NAMALWA (cell line): Measurements from ENCODE around the gene CRIP2.

Source experiments
- DNase-seq: peaks from one replicate; pipeline ENCODE4 v3.0.0-alpha.2; 2015; ENCODE audit warnings: low spot score

The CRIP2 gene

DNA sequence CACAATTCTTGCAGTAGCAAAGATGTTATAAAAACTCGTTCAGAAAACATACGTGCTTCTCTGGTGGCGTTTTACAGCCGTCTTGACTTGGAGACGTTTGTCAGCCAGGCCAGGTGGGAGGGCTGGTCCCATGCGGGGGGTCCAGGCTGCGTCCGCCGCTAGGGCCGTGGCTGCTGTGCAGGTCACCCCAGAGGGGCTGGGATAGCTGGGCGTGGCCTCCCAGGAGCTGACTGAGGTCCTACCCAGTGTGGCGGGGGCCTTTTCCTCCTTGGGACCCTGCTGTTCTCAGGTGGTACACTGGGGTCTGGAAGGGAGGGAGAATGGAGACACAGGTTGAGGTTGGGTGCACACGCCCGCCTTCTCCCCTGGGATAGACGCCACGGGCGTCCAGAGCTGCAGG lies 29.8 kb upstream of the CRIP2 start:
- no peak for DNase-seq

DNA sequence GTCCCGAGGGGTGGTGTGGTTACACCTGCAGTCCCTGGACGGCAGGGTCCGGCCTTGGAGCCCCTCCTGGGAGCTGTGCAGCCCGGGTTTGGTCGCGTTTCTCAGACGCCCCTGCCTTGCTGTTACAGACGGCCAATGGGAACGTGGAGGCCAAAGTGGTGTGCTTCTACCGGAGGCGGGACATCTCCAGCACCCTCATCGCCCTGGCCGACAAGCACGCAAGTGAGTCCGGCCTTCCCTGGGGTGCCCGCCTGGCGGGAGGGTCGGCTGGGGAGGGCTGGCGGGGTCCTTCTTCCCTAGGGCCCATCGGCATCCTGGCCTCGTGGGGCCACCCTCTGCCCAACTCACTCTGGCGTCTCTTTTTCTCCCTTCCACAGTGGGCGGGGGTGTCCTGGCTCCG lies 29.3 kb upstream of the CRIP2 start:
- DNase-seq = no peak

DNA sequence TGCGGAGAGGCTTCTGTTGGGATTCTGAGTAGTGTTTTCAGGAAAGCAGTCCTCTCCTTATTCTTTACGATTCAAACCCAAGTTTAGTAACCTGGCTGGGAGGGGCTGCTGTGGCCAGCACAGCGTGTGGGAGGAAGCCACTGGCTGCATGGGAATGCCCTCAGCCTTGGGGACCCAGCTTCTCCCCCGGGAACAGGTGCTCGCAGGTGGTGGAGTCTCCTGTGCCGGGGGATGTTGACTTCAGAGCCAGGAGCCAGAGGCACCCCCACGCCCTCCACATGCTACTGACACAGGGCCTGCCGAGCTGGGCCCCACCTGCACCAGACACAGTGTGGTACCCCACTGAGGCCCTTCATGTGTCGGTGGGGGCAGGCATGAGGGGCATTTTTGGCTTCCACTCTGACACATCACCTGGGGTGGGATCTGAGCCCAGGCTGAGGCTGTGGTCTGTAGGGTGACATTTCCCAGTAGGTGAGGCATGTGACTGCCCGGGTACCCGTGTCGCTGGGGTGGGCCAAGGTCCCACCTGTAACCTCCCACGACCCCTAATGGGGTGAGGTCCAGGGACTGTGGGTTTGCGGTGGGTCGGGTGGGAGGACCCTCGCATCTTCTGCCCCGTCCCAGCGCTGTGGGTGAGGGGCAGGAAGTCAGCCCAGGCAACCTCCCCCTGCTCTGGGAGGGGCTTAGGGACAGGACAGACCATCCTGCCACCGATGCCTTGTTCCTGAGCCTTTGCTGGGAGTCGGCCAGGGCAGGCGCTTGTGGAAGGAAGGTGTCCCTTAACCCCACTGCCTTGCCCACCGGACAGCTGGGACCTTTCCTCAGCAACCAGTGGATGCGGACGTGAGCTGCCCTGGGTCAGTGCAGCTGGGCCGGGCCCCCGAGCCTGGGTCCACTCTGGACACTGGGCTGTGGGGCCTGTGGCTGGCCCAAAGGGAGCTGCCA lies 28.4 kb upstream of the CRIP2 start:
- no peak for DNase-seq

GRCh38 chr14:105446971-105447370 lies 27.6 kb upstream of the CRIP2 start:
- no peak for DNase-seq

DNA sequence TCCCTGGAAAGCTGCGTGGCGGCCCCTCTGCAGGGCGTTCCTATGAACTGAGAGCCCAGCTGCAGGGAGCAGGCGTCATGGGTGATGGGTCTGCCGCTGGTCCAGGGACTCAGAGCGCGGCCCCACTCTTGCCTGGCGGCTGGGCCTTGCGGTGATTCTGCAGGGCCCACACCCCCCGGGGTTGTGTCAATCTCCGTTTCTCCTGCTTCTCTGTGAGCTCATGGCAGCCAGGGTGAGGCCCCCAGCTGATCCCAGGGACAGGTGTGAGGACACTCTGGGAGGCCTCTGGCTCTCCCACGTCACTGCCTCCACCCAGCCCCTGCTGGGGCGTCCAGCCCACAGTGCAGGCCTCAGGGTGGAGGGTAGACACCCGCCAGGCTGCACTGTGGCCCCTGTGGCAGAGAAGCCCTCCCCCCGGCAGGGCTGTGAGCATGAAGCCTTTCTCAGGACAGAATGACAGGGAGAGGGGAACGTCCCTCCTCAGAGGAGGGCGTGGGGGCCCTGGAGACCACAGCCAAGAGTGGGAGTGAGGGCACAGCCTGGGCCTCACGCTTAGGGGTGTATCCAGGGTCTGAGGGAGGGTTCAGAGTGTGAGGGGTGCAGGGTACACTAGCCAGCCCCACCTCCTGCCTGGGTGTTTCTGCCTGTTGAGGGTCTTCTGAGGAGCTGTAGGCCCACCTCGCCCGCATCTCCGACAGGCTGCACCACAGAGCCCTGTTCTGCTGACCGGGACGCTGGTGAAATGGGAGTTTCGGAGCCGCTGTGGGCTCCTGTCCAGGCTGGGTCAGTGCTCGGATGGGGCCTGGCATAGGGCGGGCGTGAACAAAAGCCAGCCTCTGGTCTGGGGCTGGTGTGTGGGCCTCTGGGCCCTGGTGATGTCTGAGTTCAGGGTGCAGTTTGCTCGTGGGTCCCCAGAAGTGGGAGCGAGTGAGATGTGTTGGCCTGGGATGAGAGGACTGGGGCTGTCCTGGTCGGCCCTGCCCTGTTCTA lies 26.7 kb upstream of the CRIP2 start:
- no peak for DNase-seq

DNA sequence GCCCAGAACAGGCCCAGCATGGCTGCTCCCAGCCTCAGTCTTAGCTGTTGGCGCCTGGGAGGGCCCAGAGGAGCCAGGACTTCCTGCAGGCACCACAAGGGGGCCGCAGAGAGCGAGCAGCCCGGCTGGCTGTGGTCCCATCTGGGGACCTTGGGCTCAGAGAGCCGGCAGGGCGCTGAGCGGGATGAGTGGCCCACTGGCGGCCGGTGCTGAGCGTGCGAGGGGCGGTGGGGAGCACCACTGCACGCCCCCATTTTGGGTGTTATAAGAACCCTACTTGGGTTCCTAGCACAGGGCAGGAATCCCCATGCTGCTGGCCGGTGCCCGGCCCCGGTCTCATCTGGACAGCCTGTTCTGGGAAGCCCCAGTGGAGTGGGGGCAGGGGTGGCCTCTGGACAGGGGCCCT lies 25.9 kb upstream of the CRIP2 start:
- DNase-seq = peak; percentile 62

GRCh38 chr14:105449276-105450122 lies 25.1 kb upstream of the CRIP2 start:
- DNase-seq = no peak

GRCh38 chr14:105450123-105450505 lies 24.5 kb upstream of the CRIP2 start:
- DNase-seq = no peak

DNA sequence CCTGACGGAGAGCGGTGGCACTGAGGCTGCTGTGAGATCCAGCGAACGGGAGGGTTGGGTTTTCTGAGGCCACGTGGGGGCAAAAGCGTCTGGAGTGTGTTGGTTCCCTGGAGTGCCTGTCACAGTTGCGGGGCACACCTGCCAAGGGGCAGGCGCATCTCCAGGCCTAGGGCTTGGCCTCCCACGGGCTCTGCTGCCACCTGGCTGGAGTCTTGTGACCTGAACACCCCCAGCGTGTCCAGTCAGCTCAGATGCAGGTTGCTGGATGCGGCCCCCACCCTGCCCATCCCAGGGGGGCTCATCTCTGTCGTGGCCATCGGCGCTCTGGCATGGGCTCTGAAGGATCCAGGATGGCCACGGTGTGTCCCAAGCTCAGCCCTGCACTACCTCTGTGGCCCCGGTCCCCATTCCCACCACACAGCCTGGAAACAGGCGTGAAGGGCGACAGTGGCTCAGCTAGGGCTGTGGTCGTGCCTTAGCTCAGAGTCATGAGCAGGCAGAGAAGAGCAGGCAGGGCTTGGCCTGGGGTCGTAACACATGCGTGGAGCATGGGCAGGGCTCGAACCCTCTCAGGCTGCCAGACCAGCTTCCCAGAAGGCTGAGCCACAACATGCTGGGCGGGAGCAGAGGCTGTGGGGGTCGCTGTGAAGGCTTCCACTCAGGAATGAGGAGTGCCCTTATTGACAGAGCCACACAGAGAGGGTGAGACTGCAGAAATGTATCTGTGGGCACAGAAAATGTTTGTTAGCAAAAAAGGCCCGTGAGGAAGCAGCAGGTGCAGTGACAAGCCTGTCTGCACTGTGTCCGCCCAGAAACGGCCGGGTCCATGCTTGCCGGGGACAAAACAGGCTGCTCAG lies 23.5 kb upstream of the CRIP2 start:
- DNase-seq = no peak

DNA sequence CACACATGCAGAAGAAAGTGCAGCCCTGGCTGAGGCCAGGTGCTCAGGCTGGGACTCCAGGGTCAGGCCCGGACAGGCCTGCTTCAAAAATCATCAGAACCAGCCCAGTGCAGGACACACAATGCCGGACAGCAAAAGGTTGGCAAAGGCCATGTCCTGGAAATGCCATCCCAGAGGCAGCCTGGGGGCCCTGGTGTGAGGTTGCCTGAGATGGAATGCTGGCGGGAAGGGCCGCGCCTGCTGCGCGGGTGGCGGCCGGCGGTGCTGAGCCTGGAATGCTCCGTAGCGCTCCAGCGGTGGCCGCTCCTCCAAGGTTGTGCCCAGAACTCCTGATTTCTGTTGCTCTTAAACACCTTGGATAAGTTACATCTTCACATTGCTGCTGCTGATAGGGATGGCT lies 21.7 kb upstream of the CRIP2 start:
- no peak for DNase-seq

- DNase-seq = no peak
These were observed 20.8 kb upstream of the CRIP2 start for GRCh38 chr14:105453847-105454246.

- no peak for DNase-seq
These were observed 19.5 kb upstream of the CRIP2 start for GRCh38 chr14:105455086-105455640.

- DNase-seq = no peak
These were observed 18.6 kb upstream of the CRIP2 start for GRCh38 chr14:105455766-105456660.

DNA sequence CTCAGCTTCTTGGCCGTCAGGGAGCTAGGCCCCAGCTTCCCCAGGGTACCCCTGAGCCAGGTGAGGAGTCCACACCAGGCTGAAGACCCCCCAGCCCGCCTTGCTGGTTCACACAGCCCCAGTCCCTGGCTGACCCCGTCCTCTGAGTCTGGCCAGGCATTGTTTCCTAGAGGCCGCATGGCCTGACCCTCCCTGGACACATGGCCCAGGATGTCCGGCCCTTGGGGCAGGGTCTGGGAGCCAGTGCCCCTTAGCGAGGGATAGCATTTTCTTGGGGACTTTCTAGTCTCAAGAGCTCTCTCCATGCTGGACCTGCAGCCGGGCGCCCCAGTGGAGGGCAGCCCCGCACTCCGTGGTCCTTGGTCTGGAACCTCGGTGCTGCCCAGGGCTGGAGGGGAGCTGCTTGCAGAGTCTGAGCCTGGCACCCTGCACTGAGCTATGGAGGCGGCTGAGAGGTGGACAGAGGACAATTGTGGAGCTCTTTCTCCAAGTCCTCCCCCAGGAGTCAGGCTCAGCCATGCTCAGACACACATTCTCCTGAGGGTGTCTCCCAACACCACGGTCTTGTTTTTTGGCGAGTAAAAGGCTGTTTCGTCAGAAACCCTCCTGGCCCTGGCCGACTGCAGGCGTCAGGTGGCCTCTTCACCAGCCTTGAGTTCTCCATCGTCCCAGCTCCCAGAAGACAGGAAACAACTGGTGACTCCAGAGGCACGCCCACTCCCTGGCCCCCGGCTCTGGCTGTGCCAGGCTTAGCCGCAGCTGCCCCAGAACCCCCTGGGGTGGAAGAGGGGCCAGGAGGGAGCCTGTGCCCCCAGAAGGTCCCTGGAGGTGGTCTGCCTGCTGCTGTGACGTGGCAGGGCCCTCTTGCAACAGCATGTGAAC lies 17.6 kb upstream of the CRIP2 start:
- DNase-seq = no peak

- no peak for DNase-seq
These were observed 16.6 kb upstream of the CRIP2 start for GRCh38 chr14:105458010-105458409.

DNA sequence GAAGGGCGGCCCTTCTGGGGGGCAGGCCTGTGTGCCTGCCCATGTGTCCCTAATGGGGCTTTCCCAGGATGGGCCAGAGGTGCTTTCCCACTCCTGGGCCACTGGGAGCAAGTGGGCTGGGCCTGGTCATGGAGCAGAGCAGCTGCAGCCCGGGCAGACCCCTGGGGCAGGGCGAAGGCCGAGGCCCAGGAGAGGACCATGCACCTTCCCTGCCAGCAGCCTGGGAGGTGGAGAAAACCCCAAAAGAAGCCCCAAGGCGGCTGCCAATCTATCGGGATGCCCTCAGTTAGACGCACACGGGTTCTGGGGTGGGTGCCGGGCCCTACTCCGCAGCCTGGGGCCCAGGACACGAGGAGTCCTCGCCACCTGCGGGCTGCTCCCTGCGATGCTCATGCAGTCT lies 16.1 kb upstream of the CRIP2 start:
- DNase-seq = no peak

GRCh38 chr14:105460116-105460515 lies 14.5 kb upstream of the CRIP2 start:
- no peak for DNase-seq

GRCh38 chr14:105460616-105461015 lies 14.0 kb upstream of the CRIP2 start:
- no peak for DNase-seq

DNA sequence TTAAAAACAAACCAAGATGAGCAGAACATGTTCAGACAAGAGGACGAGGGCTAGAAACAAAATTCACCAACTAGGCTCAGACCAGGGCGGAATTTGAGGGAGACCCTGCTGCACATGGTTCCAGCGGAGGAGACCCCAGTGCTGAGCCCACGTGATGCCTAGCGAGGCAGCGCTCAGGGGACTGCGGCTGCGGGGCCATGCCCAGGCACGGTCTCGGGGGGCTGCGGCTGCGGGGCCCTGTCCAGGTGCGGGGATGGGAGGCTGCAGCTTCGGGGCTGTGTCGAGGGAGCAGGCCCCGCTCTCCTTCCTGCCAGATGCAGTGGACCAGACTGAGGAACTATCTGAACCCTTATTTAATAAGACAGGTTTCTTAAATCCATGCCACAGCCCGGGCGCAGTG lies 12.7 kb upstream of the CRIP2 start:
- no peak for DNase-seq
